ENCODE measurements around the gene MTREX.

MTREX gene

GRCh38 chr5:55470282-55470681, 162.5 kb downstream of the MTREX start:
- DNase-seq (ENCODE audit: low read depth in 4 of 4, low spot score in 1 of 4) = no peak

- no peak for DNase-seq (ENCODE audit: low read depth in 4 of 4, low spot score in 1 of 4)
These were observed 163.7 kb downstream of the MTREX start for GRCh38 chr5:55471468-55471867.

DNA sequence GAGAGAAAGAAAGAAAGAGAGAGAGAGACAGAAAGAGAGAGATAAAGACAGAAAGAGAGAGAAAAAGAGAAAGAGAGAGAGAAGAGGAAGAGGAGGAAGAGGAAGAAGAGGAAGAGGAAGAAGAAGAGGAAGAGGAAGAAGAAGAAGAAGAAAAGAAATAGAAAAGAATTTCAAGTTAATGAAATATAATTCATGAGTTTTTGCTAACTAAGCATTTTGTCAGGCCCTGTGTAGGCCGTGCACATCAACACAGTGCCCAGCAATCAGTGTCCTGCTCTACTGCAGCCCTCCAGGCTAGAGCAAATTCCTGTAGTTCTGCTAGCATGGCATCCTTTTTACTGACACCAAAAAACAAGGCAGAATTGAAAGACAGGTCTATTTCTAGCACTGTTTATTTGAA, 164.9 kb downstream of the MTREX start:
- no peak for DNase-seq (ENCODE audit: low read depth in 4 of 4, low spot score in 1 of 4)

Measured in stimulated activated CD4-positive, alpha-beta T cell treated with anti-CD3 and anti-CD28 coated beads, Interleukin-1b, Interleukin-23, amount 100 ng/mL, for 24 hours (primary cell).